Dendritic cell treated with granulocyte-macrophage colony-stimulating factor and Interleukin-4, amounts not matched to agents 40 ng/mL and 50 ng/mL, for 4 days (primary cell): ENCODE data around the gene CDH16.
"Not testable (repeated sequence)": the region's sequence is repeated elsewhere in the genome, so short reads cannot be mapped to it uniquely, and the experiment has no call there.

Source experiments
- H3K27ac Mint-ChIP-seq: one replicate; pipeline ENCODE4 v1.8.0; 2022; ENCODE audit warnings: mild to moderate bottlenecking, mixed read lengths
- H3K27me3 Mint-ChIP-seq: one replicate; pipeline ENCODE4 v1.8.0; 2022; ENCODE audit warnings: mild to moderate bottlenecking, mixed read lengths
- H3K36me3 Mint-ChIP-seq: one replicate; pipeline ENCODE4 v1.8.0; 2022; ENCODE audit warnings: low read depth, mixed read lengths
- H3K4me1 Mint-ChIP-seq: one replicate; pipeline ENCODE4 v1.8.0; 2022; ENCODE audit warnings: low read depth, mixed read lengths
- H3K4me3 Mint-ChIP-seq: one replicate; pipeline ENCODE4 v1.8.0; 2022; ENCODE audit warnings: mild to moderate bottlenecking, moderate library complexity, mixed read lengths
- H3K9me3 Mint-ChIP-seq: one replicate; pipeline ENCODE4 v1.8.0; 2022; ENCODE audit warnings: mixed read lengths
- intact Hi-C: fragments of 100-400 bp; cut with micrococcal nuclease; formaldehyde crosslinking; loops from one replicate; pipeline ENCODE4 v1.15.0; 2022

The CDH16 gene

GRCh38 chr16:66952430-66953110, 33.9 kb upstream of the CDH16 start:
- Mint-ChIP-seq H3K36me3 (no peaks in the 10 kb centered on the region), H3K27ac (no peak overlapping the region), H3K27me3 (peaks cover 58% of the 10 kb centered on the region), H3K4me3 (no peak overlapping the region), H3K9me3 (no peaks in the 10 kb centered on the region), H3K4me1 (peaks cover 17% of the 10 kb centered on the region)
- intact Hi-C loops, result no loop called here

- intact Hi-C loops, result no loop called here
- Mint-ChIP-seq H3K4me1 (peaks cover 26% of the 10 kb centered on the region), H3K4me3 (no peak overlapping the region), H3K9me3 (no peaks in the 10 kb centered on the region), H3K27me3 (peaks cover 65% of the 10 kb centered on the region), H3K36me3 (no peaks in the 10 kb centered on the region), H3K27ac (no peak overlapping the region)
Measured at GRCh38 chr16:66950971-66951790, 32.5 kb upstream of the CDH16 start.

- intact Hi-C loops, result no loop called here
- no peaks in the 10 kb centered on the region for H3K36me3 Mint-ChIP-seq
- H3K4me3 Mint-ChIP-seq, result no peak overlapping the region
- H3K9me3 Mint-ChIP-seq, result no peaks in the 10 kb centered on the region
- peaks cover 26% of the 10 kb centered on the region for H3K4me1 Mint-ChIP-seq
- peaks cover 65% of the 10 kb centered on the region for H3K27me3 Mint-ChIP-seq
- H3K27ac Mint-ChIP-seq, result no peak overlapping the region
Measured at GRCh38 chr16:66950437-66950836, 31.8 kb upstream of the CDH16 start.

GRCh38 chr16:66949472-66949871, 30.8 kb upstream of the CDH16 start:
- peaks cover 26% of the 10 kb centered on the region for H3K4me1 Mint-ChIP-seq
- H3K36me3 Mint-ChIP-seq, result peaks cover 4% of the 10 kb centered on the region
- no peak overlapping the region for H3K27ac Mint-ChIP-seq
- no peak overlapping the region for H3K4me3 Mint-ChIP-seq
- intact Hi-C loops, result loop anchor here (5.0 kb wide), 1 partner anchor 238 kb away; no protein-coding TSS in a partner anchor
- H3K9me3 Mint-ChIP-seq, result no peaks in the 10 kb centered on the region
- peaks cover 65% of the 10 kb centered on the region for H3K27me3 Mint-ChIP-seq

GRCh38 chr16:66948837-66949225, 30.1 kb upstream of the CDH16 start:
- Mint-ChIP-seq H3K36me3 (peaks cover 10% of the 10 kb centered on the region), H3K27ac (no peak overlapping the region), H3K4me3 (peak overlapping the region; percentile 75), H3K27me3 (peaks cover 62% of the 10 kb centered on the region), H3K9me3 (no peaks in the 10 kb centered on the region), H3K4me1 (peaks cover 26% of the 10 kb centered on the region)
- intact Hi-C loops, result loop anchor here (5.0 kb wide), 1 partner anchor 238 kb away; no protein-coding TSS in a partner anchor

GRCh38 chr16:66948134-66948836, 29.6 kb upstream of the CDH16 start:
- peaks cover 16% of the 10 kb centered on the region for H3K36me3 Mint-ChIP-seq
- peaks cover 26% of the 10 kb centered on the region for H3K4me1 Mint-ChIP-seq
- peaks cover 57% of the 10 kb centered on the region for H3K27me3 Mint-ChIP-seq
- H3K9me3 Mint-ChIP-seq, result no peaks in the 10 kb centered on the region
- peak overlapping the region; percentile 75 for H3K4me3 Mint-ChIP-seq
- intact Hi-C loops, result loop anchor here (5.0 kb wide), 1 partner anchor 239 kb away; no protein-coding TSS in a partner anchor
- H3K27ac Mint-ChIP-seq, result no peak overlapping the region

GRCh38 chr16:66947302-66948065, 28.8 kb upstream of the CDH16 start:
- intact Hi-C loops, result loop anchor here (5.0 kb wide), 1 partner anchor 240 kb away; no protein-coding TSS in a partner anchor
- H3K27ac Mint-ChIP-seq, result no peak overlapping the region

GRCh38 chr16:66946974-66947301, 28.3 kb upstream of the CDH16 start:
- peaks cover 26% of the 10 kb centered on the region for H3K4me1 Mint-ChIP-seq
- H3K36me3 Mint-ChIP-seq, result peaks cover 29% of the 10 kb centered on the region
- no peak overlapping the region for H3K4me3 Mint-ChIP-seq
- peaks cover 47% of the 10 kb centered on the region for H3K27me3 Mint-ChIP-seq
- intact Hi-C loops, result loop anchor here (5.0 kb wide), 1 partner anchor 240 kb away; no protein-coding TSS in a partner anchor
- no peak overlapping the region for H3K27ac Mint-ChIP-seq
- no peaks in the 10 kb centered on the region for H3K9me3 Mint-ChIP-seq

More at GRCh38 chr16:66947302-66948065, 28.8 kb upstream of the CDH16 start:
- Mint-ChIP-seq H3K9me3 (no peaks in the 10 kb centered on the region), H3K36me3 (peaks cover 24% of the 10 kb centered on the region), H3K4me3 (peak overlapping the region; percentile 75), H3K27me3 (peaks cover 52% of the 10 kb centered on the region), H3K4me1 (peaks cover 26% of the 10 kb centered on the region)

GRCh38 chr16:66946541-66946940, 27.9 kb upstream of the CDH16 start:
- Mint-ChIP-seq H3K27me3 (peaks cover 43% of the 10 kb centered on the region), H3K4me3 (no peak overlapping the region), H3K36me3 (peaks cover 33% of the 10 kb centered on the region), H3K27ac (no peak overlapping the region), H3K4me1 (peaks cover 26% of the 10 kb centered on the region), H3K9me3 (no peaks in the 10 kb centered on the region)
- intact Hi-C loops, result loop anchor here (5.0 kb wide), 1 partner anchor 241 kb away; no protein-coding TSS in a partner anchor

- Mint-ChIP-seq H3K9me3 (no peaks in the 10 kb centered on the region), H3K4me3 (no peak overlapping the region), H3K27ac (no peak overlapping the region), H3K4me1 (peaks cover 26% of the 10 kb centered on the region), H3K27me3 (peaks cover 37% of the 10 kb centered on the region), H3K36me3 (peaks cover 39% of the 10 kb centered on the region)
- intact Hi-C loops, result loop anchor here (5.0 kb wide), 1 partner anchor 241 kb away; no protein-coding TSS in a partner anchor
Measured at GRCh38 chr16:66945939-66946338, 27.3 kb upstream of the CDH16 start.

GRCh38 chr16:66944971-66945370, 26.3 kb upstream of the CDH16 start:
- peaks cover 30% of the 10 kb centered on the region for H3K27me3 Mint-ChIP-seq
- H3K4me3 Mint-ChIP-seq, H3K27ac Mint-ChIP-seq, H3K9me3 Mint-ChIP-seq: not testable (repeated sequence)
- intact Hi-C loops, result loop anchor here (5.0 kb wide), 1 partner anchor 242 kb away; no protein-coding TSS in a partner anchor
- peaks cover 26% of the 10 kb centered on the region for H3K4me1 Mint-ChIP-seq
- H3K36me3 Mint-ChIP-seq, result peaks cover 49% of the 10 kb centered on the region

GRCh38 chr16:66944054-66944441, 25.4 kb upstream of the CDH16 start:
- Mint-ChIP-seq H3K27me3 (peaks cover 21% of the 10 kb centered on the region), H3K4me1 (peaks cover 24% of the 10 kb centered on the region), H3K36me3 (peaks cover 58% of the 10 kb centered on the region), H3K27ac (no peak overlapping the region), H3K4me3 (no peak overlapping the region), H3K9me3 (no peaks in the 10 kb centered on the region)
- intact Hi-C loops, result no loop called here

GRCh38 chr16:66943426-66944053, 24.9 kb upstream of the CDH16 start:
- H3K27ac Mint-ChIP-seq, result no peak overlapping the region
- H3K27me3 Mint-ChIP-seq, result peaks cover 16% of the 10 kb centered on the region
- intact Hi-C loops, result no loop called here
- H3K4me3 Mint-ChIP-seq, result no peak overlapping the region
- peaks cover 19% of the 10 kb centered on the region for H3K4me1 Mint-ChIP-seq
- peaks cover 63% of the 10 kb centered on the region for H3K36me3 Mint-ChIP-seq
- no peaks in the 10 kb centered on the region for H3K9me3 Mint-ChIP-seq
